Measurements from ENCODE around the gene TPSB2. TPM values are rescaled to one million over a fixed set of nuclear protein-coding genes. Genes with fewer than 3 reads are reported as not detected.
"Not testable (repeated sequence)": the region's sequence is repeated elsewhere in the genome, so short reads cannot be mapped to it uniquely, and the experiment has no call there.

The TPSB2 gene
- not detected for total RNA-seq

DNA sequence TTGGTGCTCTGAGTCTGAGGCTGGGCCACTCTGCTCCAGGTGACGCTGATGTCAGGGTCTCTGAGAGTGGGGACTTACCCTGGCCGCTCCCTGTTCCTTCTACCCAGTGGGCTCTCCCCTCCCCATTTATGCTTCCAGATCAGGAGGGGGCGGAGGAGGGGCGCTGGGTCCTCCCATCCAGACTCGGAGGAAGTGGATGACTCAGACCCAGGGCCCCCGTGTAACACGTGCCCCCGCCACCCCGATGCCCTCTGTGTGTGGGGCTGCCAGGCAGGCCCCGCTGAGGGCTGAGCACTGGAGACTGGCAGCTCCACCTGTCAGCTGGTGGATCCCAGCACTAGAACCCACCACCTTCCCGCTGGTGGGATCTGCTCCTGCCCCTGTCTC lies at the start of gene TPSB2:
TSS of gene TPSB2 (minus strand) at position 101 of the 387 bp plus-strand sequence. CDS start 233 bp downstream, outside the sequence.
- not testable (repeated sequence) for DNase-seq

DNA sequence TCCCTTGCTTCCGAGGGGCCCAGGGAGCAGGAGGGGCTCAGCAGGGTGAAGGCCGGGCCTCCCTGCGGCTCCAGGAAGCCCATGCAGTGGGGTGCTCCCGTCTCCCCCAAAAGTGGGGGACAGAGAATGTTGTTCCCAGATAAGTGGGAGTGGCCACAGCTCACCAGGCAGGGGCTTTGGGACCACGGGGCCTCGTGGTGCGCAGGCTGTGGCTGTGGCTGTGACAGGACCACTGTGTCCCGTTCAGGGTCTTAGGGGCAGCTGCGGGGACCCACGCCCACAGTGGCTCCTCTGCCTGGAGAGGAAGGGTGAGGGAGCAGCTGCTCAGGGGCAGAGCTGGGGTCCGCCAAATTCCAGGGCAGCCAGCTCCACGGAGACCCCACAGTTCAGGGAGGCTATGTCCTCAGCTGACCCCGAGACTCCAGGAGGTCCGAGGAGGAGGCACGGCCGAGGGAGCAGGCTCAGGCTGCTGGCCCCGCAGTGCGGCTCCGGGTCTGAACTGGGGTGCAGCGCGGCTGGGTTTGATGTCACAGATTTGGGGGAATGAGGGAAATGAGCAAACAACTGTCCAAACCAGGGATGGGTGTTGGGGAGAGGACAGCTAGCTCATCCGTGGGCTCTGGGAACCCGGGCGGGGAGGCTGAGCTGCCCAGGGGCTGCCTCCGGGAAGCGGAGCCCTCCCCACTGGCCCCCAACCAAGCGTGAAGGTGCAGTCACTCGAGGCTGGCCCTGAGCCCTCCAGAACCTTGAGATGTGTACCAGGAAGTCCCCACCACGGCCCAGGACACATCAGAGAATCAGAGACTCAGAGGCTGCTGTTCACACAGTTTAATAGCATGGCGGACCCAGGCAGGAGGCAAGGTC lies 49.3 kb upstream of the TPSB2 start:
- DNase-seq, result no peak

DNA sequence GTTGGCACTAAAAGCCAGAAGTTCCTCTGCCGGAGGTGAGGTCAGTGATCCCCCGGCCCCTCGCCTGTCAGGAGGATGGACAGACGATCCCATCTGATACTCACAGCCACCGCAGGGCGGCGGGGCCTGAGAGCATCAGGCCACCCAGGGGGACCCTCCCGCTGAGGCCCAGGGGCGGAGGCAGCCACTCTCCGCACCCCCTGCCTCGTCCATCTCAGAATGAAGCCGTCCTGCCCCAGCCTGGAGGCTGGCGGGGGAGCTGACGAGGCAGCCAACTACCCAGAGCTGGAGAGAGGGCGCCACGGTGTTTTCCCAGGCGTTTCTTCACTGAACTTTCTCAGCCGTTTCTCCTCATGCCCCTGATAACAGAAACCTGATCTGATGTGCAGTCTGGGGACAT lies 48.5 kb upstream of the TPSB2 start:
- no peak for DNase-seq

DNA sequence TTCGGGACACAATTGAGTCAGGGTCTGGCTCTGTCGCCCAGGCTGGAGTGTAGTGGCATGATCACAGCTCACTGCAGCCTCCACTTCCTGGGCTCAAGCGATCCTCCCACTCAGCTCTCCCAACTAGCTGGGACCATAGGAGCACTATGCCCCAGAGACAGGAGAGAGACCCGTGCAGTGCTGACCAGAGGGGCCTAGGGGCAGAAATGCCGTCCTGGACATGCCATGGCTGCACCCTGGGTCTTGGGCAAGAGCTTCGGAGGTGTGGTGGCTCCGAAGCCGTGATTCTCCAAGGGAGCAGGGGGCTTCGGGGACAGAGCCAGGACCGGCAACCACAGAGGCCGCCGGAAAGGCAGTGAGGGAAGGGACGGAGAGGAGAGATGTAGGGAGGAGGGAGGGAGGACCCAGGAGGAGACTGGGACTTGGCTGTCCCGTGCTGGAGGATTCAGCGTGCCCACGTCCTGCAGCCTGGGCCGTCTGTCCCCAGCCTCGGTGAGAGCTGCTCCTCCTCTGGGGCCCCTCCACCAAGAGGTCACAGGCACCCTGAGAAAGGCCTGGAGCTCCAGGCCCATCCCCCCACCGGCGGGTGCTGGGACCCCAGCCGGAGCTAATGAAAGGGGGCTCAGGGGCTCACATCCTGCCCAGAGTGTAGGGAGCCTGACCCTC lies 47.8 kb upstream of the TPSB2 start:
- DNase-seq, result no peak

DNA sequence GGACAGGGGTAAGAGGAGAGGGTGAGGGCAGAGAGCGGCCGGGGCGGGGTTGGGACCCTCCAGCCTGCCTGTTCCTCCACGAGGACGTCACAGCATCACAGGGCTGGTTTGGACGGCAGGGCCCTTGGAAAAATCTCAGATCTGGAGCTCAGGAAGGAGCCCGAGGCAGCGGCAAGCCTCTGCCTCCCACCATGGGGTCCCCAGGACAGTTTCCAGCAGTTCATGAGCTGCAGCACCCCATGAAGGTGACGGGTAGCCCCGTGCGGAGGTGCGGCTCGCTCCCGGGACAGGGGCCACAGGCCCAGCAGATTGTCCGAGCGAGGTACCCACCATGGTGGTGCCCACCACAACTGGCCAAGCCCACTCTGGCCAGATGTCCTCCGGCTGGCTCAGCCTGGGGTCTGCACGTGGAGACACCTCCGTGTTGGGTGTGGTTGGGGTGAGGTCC lies 47.2 kb upstream of the TPSB2 start:
- DNase-seq, result no peak

DNA sequence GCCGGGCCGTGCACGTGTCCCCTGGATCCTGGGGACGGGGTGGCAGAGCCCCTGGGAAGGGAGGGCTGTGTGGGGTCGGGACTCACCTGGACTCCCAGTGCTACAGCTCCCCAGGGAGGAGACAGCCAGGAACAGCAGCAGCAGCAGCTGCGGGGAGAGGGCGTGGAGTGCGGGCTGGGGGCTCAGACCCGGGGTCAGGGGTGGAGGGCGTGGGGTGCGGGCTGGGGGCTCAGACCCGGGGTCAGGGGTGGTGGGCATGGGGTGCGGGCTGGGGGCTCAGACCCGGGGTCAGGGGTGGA lies 46.5 kb upstream of the TPSB2 start:
- no peak for DNase-seq

DNA sequence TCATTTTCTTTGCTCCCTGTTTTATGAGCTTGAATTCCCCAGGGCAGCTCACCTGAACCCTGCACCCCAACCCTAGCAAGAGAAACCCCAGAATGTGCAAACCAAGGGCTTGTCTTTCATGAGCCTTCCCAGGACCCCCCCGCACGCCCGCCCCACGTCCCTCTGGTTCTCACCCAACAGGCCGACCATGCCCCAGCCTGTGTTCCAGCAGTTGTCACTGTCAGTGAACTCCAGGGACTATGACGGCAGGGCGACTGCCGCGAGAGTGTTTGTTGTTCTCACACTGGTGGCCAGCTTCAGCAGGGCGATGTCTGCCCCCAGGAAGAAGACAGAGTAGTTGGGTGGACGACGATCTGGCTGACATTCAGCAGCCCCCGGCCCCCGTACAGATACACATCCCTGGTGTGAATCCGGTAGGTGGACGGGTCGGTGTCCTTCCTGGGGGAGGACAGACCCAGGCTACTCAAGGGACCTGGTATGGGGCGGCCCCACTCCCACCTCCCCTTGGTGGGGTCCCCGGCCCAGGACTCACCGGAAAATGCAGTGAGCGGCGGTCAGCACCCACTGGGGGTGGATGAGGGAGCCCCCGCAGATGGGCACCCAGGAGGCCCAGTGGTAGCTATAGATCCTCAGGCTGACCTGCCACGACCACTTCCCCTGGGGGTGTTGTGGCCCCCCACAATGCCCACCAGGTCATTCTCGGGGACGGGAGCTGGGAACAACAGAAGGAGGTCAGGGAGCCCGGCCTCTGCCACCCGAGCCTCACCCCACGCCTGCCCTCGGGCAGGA lies 46.0 kb upstream of the TPSB2 start:
- DNase-seq, result no peak

DNA sequence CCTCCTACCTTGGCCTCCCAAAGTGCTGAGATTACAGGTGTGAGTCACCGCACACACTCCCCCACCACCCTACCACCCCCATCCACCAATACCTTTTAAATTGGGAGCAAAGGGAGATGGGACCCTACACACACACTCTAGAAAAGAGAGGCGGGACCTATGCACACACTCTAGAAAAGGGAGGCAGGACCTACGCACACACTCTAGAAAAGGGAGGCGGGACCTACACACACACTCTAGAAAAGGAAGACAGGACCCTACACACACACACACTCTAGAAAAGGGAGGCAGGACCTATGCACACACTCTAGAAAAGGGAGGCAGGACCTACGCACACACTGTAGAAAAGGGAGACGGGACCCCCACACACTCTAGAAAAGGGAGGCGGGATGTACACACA lies 44.8 kb upstream of the TPSB2 start:
- DNase-seq, result no peak

DNA sequence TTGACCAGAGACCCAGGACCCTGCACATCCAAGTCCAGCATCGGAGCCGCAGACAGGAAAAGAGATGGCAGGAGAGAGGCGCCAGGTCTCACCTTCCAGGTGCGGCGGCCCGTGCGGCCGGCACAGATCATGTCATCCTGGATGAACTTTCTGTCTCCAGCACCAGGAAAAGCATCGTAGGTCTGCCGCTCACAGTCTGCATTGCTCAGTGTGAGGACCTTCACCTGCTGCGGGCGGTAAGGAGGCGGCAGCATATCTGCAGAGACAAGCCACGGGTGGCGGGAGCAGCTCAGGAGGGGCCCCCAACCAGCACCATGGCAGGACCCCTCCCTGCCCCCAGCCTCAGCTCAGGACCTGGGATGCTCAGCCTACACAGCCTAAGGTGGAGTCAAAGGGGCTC lies 43.8 kb upstream of the TPSB2 start:
- no peak for DNase-seq

DNA sequence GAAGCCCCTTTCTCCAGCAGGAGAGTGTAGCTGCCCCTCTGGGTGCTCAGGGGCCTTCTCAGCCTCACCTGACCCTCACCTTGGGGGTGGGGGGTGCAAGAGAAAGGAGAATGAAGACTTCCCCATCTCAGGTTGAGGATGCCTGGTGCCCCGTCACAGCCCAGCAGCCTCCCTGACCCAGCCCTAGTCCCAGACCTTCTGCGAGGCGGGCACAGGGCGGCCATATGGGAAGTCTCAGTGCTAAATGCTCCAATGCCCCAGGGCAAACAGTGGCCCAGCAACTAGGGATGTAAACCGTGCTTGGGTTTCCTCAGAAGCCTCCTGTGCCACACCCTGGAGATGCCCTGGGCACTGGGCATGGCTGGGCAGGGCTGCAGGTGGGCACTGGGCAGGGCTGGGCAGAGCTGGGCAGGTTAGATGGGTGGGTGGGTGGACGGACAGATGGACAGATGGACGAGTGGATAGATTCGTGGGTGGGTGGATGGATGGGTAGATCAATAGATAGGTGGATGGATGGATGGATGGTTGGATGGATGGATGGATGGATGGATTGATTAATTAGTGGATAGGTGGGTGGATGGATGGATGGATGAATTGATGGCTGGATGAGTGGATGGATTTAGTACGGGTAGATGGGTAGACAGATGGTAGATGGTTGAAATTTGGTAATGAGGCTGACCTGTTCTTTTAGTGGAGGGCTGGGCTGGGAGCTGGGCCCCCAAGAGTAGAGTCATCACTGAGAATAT lies 42.6 kb upstream of the TPSB2 start:
- no peak for DNase-seq

DNA sequence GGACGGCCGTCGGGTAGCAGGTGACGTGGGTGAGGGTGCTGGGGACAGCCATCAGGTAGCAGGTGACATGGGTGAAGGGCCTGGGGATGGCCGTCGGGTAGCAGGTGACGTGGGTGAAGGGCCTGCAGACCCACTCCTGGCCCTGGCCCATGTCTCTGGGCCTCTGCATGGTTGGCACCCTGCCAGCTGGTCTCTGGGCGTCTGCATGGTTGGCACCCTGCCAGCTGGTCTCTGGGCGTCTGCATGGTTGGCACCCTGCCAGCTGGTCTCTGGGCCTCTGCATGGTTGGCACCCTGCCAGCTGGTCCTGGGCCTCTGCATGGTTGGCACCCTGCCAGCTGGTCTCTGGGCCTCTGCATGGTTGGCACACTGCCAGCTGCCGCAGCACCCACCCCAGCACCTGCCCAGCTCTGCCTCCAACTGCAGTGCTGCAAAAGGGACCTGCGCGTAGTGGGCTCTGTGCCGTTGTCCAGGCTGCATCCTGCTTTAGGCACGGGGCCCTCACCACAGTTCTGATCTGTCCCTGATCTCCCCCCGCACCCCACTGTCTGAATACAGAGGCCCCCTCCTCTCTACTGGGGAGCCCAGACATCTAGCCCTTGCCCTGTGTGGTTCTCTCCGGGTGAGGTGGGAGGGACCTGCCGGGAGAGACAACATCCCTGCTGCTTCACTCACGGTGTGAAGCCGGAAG lies 41.9 kb upstream of the TPSB2 start:
- not testable (repeated sequence) for DNase-seq

DNA sequence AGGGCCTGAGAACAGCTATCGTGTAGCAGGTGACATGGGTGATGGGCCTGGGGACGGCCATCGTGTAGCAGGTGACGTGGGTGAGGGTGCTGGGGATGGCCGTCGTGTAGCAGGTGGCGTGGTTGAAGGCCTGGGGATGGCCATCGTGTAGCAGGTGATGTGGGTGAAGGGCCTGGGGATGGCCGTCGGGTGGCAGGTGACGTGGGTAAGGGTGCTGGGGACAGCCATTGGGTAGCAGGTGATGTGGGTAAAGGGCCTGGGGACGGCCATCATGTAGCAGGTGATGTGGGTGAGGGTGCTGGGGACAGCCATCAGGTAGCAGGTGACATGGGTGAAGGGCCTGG lies 41.4 kb upstream of the TPSB2 start:
- DNase-seq, result no peak

DNA sequence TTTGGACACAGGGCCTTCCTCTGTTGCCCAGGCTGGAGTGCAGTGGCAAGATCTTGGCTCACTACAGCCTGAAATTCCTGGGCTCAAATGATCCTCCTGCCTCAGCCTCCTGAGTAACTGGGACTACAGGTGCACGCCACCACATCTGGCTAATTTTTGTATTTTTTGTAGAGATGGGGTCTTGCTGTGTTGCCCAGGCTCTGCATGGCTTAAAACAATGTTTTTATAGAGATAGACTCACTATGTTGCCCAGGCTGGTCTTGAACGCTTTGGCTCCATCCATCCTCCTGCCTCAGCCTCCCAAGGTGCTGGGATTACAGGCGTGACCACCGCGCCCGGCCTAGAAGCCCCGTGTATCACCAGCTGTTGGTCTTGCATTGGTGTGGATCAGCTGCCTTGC lies 39.4 kb upstream of the TPSB2 start:
- not testable (repeated sequence) for DNase-seq

DNA sequence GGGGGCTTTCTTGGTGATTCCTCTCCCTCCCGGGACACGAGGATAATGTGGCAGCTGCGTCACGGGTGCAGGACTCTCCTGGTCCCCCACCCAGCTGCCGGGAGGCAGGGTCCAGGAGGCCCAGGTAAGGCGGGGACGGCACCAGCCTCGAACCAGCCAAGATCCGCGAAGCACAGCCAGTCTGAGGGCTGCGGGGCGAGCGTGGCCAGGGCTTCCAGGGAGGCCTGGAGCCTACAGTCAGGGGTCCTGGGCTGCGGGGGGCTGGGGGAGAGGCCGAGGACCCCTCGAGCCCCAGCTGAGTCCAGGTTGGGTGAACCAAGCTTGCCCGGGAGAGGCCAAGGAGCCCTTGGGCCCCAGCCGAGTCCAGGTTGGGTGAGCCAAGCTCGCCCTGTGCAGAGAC lies 35.8 kb upstream of the TPSB2 start:
- no peak for DNase-seq

DNA sequence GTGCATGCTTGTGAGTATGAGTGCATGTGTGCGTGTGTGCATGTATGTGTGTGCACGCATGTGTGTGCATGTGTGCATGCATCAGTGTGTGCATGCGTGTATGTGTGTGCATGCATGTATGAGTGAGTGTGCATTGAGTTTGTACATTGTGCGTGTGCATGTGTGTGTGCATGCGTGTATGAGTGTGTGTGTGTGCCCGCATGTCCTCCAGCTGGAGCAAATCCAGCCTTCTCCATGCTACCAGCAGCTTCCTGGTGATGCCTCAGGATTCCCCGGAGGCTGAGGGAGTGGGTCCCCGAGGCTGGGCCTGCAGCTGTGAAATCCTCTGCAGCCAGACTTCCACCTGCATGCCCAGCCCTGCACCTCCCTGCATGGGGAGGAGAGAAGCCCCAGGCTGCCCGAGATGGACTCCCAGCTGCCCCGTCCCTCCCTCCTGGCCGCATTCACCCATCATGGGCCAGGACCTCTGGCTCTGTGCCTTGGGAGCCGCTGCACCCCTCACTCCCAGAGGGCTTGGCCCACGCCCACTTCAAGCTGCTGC lies 35.2 kb upstream of the TPSB2 start:
- no peak for DNase-seq

DNA sequence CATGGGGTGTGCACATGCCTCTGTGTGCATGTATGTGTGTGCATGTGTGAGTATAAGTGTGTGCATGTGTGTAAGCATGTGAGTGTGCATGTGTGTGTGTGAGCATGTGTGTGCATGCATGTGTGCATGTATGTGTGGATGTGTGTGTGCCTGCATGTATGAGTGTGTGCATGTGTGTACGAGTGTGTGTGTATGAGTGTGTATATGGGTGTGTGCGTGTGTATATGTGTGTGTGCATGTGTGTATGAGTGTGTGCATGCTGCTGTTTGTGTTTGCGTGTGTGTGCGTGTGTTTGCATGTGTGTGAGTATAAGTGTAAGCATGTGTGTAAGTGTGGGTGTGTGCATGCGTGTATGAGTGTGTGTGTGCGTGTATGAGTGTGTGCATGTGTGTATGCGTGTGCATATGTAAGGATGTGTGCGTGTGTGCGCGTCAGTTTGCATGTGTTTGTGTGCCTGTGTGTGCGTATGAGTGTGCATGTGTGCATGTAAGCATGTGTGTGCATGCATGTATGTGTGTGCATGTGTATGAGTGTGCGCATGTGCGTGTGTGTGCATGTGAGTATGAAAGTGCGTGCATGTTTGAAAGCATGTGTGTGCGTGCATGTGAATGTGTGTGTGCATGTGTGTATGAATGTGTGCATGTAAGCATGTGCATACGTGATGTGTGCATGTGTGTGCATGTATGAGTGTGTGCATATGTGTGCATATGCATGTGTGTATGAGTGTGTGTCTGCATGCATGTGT lies 34.5 kb upstream of the TPSB2 start:
- DNase-seq, result no peak

DNA sequence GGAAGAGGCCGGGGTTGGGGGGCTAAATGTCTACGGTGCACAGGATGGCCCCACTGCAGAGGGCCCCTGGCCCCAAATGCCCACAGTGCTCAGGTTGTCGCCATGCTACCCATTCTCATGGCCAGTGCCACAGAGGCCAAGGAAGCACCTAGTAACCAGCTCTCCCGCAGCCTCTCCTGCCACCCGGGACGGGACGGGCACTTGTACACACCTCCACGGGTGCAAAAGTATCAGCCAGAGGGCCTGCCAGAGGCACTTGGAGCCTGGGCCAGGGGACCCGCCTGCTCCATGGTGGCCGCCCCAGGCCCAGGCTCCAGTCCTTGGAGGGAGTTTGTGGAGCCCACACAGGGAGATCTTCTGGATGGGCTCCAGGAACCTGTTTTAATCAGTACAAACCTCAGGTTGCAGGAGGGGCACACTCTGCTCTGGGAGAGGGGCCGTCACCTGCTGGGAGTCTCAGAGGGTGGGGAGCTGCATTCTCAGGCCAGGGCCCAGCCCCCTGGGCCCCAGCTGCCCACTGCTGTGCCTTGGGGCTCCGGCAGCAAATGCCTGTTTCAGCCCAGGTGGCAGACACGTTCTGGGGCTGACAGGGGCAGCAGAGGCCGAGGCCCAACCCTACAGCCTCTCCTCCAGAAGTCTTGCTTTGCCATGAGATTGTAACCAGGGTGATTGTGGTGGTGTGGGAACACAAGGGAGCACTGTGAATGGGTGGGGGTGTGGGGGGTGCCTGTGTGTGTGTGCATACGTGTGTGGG lies 33.8 kb upstream of the TPSB2 start:
- no peak for DNase-seq

DNA sequence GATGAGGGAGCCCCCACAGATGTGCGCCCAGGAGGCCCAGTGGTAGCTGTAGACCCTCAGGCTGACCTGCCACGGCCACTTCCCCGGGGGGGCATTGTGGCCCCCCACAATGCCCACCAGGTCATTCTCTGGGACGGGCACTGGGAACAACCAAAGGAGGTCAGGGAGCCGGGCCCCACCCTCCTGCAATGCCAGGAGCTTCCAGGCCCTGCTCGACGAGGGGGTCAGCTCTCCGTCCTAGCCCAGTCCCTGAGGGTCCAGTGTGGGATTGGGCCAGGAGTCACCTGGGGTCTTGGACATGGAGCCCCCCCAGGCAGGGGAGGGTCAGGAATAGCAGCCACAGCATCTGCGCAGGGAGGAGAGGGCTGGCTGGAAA lies 32.9 kb upstream of the TPSB2 start:
- no peak for DNase-seq

DNA sequence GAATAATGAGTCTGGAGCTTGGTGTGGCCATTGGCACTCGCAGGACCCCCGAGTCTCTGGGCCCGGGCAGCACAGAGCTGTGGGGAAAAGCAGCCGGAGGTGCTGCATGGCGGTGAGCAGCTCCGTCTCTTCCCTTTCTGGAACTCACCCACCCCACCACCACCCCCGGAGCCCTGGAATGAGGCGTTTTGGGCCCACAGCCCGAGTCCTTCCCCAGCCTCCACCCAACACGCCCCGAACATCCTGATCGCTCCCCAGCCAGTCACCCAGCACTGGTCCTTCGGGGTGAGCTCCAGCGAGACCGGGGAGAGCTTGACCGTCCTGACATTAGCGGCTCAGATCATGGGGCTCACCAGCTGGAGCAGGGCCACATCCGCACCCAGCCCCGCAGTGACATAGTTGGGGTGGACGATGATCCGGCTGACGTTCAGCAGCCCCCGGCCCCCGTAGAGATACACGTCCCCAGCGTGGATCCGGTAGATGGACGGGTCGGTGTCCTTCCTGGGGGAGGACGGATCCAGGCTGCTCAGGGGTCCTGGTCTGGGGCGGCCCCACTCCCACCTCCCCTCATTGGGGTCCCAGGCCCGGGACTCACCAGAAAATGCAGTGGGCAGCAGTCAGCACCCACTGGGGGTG lies 32.3 kb upstream of the TPSB2 start:
- no peak for DNase-seq

Measured in effector CD4-positive, alpha-beta T cell (primary cell).